SK-N-SH (cell line): ENCODE results near the gene COL23A1.

Experiments
- EZH2phosphoT487 ChIP-seq: fragments of 200-600 bp; sonication (generic); IDR thresholded peaks from 2 replicates; pipeline ENCODE4 v1.6.1; 2017; ENCODE audit warnings: low read depth, mixed run types, mild to moderate bottlenecking, antibody characterized with exemption, moderate library complexity, borderline replicate concordance
- GABPA ChIP-seq: IDR thresholded peaks from 2 replicates; pipeline ENCODE4 v1.4.0; 2012; ENCODE audit warnings: low read depth, mild to moderate bottlenecking
- GATA2 ChIP-seq: sonication (generic); formaldehyde crosslinking; IDR thresholded peaks from 2 replicates; pipeline ENCODE4 v1.5.0; 2020; ENCODE audit warnings: mild to moderate bottlenecking, missing genetic modification reagents
- POLR2AphosphoS5 ChIP-seq: IDR thresholded peaks from 2 replicates; pipeline ENCODE4 v1.6.1; 2012; ENCODE audit warnings: low read depth, low read length
- RCOR1 ChIP-seq: fragments of 150-350 bp; IDR thresholded peaks from 2 replicates; pipeline ENCODE4 v1.6.1; 2017; ENCODE audit warnings: antibody characterized with exemption, low read length
- SIN3A ChIP-seq: IDR thresholded peaks from 2 replicates; pipeline ENCODE4 v1.6.1; 2012; ENCODE audit warnings: low read depth, mild to moderate bottlenecking, low read length, moderate library complexity, borderline replicate concordance
- TAF1 ChIP-seq: IDR thresholded peaks from 2 replicates; pipeline ENCODE4 v1.6.1; 2012; ENCODE audit warnings: low read depth, mild to moderate bottlenecking, low read length, moderate library complexity, borderline replicate concordance
- TCF12 ChIP-seq: IDR thresholded peaks from 2 replicates; pipeline ENCODE4 v1.4.0; 2012
- TEAD4 ChIP-seq: IDR thresholded peaks from 2 replicates; pipeline ENCODE4 v1.4.0; 2012; ENCODE audit warnings: mild to moderate bottlenecking, borderline replicate concordance; ENCODE audit not compliant: insufficient read depth
- YY1 ChIP-seq: IDR thresholded peaks from 2 replicates; pipeline ENCODE4 v1.4.0; 2012; ENCODE audit warnings: low read depth, mild to moderate bottlenecking
- TF ChIP-seq, protein P1 (sequence below): IDR thresholded peaks from 2 replicates; pipeline ENCODE4 v1.4.0; 2012; ENCODE audit warnings: low read depth, borderline replicate concordance
- TF ChIP-seq, protein P2 (sequence below): fragments of 200-600 bp; sonication (generic); IDR thresholded peaks from 2 replicates; pipeline ENCODE4 v1.6.1; 2017; ENCODE audit warnings: antibody characterized with exemption, mild to moderate bottlenecking, moderate library complexity
- TF ChIP-seq, protein P3 (sequence below): IDR thresholded peaks from 2 replicates; pipeline ENCODE4 v1.4.0; 2012; ENCODE audit warnings: low read depth
- TF ChIP-seq, protein P4 (sequence below): IDR thresholded peaks from 2 replicates; pipeline ENCODE4 v1.6.1; 2012; ENCODE audit warnings: mild to moderate bottlenecking, low read depth, low read length, moderate library complexity

DNA sequence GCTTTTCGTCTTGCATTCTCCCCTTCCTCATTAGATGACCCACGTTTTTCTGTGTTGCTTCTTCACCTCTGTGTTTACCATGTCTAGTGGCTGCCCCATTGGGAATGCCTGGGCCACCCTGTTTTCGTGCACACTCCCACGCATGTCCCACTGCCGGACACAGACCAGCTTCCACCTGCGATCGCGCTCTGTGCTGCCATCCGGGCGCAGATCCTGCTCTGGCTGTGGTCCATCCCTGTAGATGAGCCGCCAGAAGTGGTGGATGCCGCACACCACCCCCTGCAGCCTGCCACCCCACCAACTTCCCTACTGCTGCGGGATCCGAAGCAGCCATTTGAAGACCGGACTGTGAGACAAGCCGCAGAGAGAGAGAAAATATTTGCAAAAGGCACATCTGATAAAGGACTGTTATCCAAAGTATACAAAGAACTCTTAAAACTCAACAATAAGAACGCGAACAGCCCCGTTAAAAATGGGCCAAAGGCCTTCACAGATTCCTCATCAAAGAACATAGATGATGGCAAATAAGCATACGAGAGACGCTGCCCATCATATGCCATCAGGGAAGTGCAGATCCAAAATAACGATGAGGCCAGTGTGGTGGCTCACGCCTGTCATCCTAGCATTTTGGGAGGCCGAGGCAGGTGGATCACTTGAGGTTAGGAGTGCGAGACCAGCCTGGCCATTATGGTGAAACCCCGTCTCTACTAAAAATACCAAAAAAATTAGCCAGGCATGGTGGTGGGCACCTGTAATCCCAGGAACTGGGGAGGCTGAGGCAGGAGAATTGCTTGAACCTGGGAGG, 163.7 kb downstream of the COL23A1 start:
- TF ChIP-seq, protein P1, sequence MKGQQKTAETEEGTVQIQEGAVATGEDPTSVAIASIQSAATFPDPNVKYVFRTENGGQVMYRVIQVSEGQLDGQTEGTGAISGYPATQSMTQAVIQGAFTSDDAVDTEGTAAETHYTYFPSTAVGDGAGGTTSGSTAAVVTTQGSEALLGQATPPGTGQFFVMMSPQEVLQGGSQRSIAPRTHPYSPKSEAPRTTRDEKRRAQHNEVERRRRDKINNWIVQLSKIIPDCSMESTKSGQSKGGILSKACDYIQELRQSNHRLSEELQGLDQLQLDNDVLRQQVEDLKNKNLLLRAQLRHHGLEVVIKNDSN = no peak
- TF ChIP-seq GABPA (no peak), SIN3A (no peak), POLR2AphosphoS5 (no peak), EZH2phosphoT487 (no peak), GATA2 (CRISPR knock-in tag) (no peak), TCF12 (no peak), TAF1 (no peak), YY1 (no peak), TEAD4 (no peak), RCOR1 (no peak)
- TF ChIP-seq, protein P2, sequence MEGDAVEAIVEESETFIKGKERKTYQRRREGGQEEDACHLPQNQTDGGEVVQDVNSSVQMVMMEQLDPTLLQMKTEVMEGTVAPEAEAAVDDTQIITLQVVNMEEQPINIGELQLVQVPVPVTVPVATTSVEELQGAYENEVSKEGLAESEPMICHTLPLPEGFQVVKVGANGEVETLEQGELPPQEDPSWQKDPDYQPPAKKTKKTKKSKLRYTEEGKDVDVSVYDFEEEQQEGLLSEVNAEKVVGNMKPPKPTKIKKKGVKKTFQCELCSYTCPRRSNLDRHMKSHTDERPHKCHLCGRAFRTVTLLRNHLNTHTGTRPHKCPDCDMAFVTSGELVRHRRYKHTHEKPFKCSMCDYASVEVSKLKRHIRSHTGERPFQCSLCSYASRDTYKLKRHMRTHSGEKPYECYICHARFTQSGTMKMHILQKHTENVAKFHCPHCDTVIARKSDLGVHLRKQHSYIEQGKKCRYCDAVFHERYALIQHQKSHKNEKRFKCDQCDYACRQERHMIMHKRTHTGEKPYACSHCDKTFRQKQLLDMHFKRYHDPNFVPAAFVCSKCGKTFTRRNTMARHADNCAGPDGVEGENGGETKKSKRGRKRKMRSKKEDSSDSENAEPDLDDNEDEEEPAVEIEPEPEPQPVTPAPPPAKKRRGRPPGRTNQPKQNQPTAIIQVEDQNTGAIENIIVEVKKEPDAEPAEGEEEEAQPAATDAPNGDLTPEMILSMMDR = no peak
- TF ChIP-seq, protein P3, sequence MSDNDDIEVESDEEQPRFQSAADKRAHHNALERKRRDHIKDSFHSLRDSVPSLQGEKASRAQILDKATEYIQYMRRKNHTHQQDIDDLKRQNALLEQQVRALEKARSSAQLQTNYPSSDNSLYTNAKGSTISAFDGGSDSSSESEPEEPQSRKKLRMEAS = no peak
- TF ChIP-seq, protein P4, sequence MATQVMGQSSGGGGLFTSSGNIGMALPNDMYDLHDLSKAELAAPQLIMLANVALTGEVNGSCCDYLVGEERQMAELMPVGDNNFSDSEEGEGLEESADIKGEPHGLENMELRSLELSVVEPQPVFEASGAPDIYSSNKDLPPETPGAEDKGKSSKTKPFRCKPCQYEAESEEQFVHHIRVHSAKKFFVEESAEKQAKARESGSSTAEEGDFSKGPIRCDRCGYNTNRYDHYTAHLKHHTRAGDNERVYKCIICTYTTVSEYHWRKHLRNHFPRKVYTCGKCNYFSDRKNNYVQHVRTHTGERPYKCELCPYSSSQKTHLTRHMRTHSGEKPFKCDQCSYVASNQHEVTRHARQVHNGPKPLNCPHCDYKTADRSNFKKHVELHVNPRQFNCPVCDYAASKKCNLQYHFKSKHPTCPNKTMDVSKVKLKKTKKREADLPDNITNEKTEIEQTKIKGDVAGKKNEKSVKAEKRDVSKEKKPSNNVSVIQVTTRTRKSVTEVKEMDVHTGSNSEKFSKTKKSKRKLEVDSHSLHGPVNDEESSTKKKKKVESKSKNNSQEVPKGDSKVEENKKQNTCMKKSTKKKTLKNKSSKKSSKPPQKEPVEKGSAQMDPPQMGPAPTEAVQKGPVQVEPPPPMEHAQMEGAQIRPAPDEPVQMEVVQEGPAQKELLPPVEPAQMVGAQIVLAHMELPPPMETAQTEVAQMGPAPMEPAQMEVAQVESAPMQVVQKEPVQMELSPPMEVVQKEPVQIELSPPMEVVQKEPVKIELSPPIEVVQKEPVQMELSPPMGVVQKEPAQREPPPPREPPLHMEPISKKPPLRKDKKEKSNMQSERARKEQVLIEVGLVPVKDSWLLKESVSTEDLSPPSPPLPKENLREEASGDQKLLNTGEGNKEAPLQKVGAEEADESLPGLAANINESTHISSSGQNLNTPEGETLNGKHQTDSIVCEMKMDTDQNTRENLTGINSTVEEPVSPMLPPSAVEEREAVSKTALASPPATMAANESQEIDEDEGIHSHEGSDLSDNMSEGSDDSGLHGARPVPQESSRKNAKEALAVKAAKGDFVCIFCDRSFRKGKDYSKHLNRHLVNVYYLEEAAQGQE = no peak
